ENCODE results near the gene CIB1.

Gene CIB1

DNA sequence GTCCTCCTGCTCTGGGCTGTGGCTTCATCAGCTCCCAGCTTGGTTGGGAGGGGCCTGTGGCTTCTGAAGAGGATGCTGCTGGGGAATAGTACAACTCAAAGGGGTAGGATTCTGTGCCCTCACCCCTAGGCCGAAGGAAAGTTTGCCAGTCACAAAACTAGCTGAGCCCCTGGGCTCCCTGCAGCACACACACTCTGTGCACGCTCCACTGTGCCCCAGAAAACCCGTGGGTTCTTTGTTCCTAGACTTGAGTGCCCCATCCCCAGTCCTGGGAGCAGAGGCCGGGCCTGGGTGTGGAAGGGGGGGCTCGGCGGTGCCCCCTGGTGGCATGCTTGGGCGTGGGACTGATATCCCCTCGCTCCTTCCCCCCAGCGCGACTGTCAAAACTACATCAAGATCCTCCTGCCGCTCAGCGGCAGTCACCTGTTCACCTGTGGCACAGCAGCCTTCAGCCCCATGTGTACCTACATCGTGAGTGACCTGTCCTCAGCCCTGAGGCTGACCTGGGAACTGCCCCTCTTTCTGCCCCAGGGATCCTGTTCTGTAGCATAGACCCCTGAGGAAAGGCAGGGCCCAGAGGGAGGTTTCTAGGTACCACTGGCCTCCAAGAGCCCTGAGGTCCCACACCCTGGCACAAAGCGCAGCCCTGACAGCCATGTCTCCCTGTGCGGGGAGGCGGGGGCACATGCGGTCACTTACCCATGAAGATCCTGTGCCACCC lies 14.2 kb downstream of the CIB1 start:
- in situ Hi-C loops (cut with HindIII; ENCODE audit: low sequenced_read_pairs) = loop anchor here (5.0 kb wide), 1 partner anchor 77 kb away; no protein-coding TSS in a partner anchor

DNA sequence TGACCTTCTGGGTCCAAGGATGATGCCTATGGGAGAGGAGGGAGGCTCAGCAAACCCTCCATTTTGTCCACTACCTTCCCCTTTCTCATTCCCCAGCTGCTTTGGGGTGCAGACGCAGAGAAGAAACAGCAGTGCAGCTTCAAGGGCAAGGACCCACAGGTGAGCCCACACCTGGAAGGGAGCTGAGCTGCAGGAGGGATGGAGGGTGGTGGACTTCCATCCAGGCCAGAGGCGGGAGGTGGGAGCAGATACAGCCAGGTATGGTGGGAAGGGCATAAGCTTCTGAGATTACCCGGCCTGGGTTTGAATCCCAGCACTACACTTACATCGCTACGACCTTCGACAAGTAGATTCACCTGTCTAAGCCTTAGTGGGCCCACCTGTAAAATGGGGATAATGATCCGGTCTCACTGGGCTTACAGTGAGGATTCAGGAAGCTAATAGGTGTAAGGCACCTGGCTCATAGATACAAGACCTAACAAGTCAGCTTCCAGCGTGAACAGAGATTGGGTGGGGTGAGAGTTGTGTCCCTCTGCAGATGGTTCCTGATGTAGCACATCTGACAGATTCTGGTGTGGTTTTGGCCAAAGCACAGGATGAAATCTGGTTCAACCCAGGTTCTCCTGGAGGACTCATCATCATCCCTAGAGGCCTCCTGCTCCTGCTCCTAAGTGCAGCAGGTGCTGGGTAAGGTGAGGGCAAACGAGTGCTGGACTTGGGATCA lies 15.9 kb downstream of the CIB1 start:
- in situ Hi-C loops (cut with HindIII; ENCODE audit: low sequenced_read_pairs) = loop anchor here (5.0 kb wide), 1 partner anchor 76 kb away; no protein-coding TSS in a partner anchor

DNA sequence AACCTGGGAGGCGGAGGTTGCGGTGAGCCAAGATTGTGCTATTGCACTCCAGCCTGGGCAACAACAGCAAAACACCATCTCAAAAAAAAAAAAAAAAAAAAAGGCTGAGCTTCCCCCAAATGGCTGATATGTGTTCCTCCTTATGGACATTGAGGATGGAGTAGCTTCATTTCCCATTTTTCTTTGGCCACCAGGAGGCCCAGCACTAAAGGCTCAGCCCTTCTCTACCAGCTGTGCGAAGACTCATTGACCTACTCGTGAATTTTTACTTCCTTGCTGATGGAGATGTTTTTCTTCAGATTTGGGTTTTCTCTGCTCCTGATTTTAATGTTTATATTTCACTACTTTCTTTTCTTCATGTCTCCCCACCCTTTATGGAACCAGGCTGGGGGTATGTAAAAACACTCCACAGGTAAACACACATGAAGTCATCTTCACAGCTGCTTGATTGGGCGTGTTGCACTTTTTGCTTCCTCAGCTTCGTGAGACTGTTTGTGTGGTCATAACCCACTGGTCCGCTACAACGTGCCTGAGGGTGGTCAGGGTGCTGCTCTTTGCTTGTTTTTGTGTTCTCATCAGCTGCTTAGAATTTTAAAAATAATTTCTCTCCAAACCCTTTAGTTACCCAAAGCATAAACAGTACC lies 19.1 kb downstream of the CIB1 start:
- in situ Hi-C loops (cut with HindIII; ENCODE audit: low sequenced_read_pairs) = loop anchor here (5.0 kb wide), 1 partner anchor 72 kb away; no protein-coding TSS in a partner anchor

DNA sequence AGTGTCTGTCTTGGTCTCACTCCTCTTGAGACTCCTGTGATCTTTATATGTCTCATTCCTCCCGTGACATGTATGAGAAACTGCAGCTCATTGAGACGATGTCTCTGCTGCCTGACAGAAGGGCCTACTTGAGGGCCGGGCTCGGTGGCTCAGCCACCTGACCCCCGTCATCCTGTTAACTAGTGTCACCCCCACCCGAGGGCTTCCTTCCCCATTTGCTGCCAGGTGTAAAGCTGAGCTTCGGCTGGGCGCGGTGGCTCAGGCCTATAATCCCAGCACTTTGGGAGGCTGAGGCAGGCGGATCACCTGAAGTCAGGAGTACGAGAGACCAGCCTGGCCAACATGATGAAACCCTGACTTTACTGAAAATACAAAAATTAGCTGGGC lies 19.9 kb downstream of the CIB1 start:
- in situ Hi-C loops (cut with HindIII; ENCODE audit: low sequenced_read_pairs) = no loop called here

DNA sequence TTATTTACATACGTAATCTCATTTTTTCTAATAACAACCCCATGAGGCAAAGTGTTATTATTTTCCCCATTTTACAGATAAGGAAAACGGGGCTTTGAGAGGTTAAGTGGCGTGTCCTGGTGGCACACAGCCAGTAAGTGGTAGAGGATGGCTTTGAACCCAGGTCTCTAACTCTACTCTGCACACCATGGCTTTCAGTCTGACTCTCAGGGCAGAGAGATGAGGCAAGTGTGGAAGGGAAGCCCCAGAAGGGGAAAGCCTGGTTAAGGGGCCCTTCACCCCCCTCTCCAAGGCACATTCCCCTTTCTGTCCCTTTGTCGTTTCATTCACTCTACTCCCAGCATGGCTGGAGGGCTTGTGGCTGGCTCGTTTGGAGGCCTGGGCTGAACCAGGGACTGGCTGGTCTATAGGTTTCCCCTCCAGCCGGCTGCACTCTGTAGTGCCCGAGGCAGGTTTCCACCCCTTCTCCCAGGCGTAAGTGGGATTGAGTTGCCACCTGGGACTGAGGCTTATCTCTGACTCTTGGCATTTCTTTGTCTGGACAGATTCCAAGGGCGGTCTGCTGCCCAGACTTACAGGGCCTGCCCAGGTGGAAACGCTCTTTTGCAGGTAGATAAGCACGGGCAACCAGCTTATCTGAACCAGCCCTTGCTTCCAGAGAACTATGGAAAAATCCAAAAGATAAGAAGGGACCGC lies 20.5 kb downstream of the CIB1 start:
- in situ Hi-C loops (cut with HindIII; ENCODE audit: low sequenced_read_pairs) = no loop called here

DNA sequence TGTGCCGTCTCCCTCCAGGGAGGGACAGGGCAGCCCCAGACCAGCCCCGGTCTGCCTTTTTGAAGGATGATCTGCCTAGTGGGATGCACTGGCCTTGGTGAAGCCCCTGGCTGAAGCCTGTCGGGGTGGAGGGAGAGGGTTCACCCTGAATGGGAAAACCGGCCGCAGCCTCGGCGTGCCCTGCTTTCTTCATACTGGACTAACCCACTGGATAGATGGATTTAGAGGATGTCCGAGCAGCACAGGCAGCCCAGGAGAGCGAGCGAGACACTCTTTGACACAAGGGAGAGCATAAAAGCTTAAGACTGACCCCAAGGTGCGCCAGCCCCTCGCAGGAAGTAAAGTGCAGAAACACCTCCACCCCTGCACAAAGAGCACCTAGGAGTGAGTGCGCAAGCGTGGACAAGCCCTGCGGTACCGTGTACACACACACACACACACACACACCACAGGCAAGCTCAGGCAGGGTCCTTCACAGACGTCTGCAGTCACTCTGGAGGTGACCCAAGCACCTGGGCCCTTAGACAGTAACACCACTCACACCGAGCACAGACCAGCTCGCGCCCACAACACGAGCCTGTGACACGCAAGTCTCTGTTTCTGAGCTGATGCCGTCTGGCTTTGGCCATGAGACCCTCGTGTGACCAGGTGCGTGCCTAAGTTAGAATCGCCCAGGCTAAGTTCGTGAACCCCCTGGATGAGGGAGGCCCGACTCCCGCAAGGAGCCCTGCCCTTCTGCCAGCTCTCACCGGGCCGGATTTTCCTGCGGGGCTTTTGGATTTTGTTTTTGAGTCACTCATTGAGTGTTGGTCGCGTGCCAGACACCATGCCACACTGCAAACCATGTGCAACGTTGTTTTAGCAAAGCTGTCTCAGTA lies 21.3 kb downstream of the CIB1 start:
- in situ Hi-C loops (cut with HindIII; ENCODE audit: low sequenced_read_pairs) = no loop called here

DNA sequence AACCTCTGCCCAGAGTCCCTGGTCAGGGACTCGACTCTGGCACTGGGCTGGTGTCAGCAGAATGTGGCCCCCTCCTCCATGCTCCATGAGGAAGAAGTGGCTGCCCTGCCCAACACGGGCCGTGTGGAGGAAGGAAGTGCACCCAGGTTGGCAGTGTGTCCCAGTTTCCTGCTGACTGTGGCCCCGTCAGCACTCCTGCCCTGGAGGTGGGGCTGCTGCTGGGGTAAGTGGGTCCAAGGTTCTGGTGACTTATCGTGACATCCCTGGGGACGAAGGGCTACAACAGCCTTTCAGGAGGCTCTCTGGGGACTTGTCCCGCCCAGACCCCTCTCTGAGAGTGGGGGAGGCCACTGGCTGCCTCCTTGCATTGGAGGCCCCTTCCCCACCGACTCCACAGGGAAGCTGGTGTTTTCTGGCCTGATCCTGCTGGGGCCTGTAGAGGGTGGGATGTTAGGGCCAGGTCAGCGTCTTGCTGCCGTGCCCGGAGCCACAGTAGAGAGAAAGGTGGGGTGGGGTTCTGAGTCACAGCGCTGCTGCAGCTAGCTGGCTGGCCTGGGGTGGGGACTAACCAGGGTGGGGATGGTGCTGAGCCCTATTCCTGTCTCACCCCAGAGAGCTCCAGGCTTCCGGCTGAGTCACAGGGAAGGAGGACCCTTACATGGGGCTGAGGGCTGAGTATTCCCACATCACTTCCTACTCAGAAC lies 22.1 kb downstream of the CIB1 start:
- in situ Hi-C loops (cut with HindIII; ENCODE audit: low sequenced_read_pairs) = no loop called here

DNA sequence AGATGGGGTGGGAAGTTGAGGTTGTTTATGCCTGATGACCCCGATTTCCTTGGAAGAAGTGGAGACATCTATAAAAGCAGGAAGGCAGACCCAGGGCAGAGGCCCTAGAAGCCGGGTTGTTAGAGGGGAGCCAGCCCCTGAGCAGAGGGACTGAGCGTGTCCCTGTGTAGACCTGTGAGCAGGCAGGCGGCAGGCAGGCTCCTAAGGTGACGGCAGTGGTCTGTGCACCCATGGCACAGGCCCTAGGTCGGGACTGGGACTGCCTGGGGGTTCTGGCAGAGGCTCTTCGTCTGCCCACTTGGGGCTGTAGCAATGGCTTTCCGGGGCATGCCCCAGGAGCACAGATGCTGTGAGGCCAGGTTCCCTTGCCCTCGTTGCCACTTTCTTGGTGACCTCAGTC lies 22.7 kb downstream of the CIB1 start:
- in situ Hi-C loops (cut with HindIII; ENCODE audit: low sequenced_read_pairs) = no loop called here

- in situ Hi-C loops (cut with HindIII; ENCODE audit: low sequenced_read_pairs) = no loop called here
These were observed 23.1 kb downstream of the CIB1 start for GRCh38 chr15:90210593-90210992.

- in situ Hi-C loops (cut with HindIII; ENCODE audit: low sequenced_read_pairs) = no loop called here
These were observed 24.1 kb downstream of the CIB1 start for GRCh38 chr15:90209591-90209990.

- in situ Hi-C loops (cut with HindIII; ENCODE audit: low sequenced_read_pairs) = no loop called here
These were observed 25.4 kb downstream of the CIB1 start for GRCh38 chr15:90208356-90208755.

GRCh38 chr15:90207252-90207651 lies 26.5 kb downstream of the CIB1 start:
- in situ Hi-C loops (cut with HindIII; ENCODE audit: low sequenced_read_pairs) = no loop called here

DNA sequence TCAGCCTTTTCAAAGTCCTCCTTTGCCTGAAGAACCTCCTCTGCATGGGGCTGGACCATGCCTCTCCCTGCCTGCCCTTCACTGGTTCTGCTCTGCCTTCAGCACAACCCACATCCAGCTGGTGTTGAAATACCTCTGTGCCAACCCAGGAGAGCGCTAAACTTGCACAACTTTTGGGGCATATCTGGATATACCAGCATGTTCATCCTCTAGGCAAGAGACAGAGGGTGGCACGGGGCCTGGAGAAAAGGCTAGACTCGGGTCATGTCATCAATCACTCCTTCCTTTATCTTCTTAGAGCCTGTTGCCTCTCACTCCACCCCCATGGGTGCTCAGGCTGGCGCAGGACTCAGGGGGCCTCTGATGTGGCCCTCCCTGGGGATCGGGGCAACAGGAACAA lies 27.9 kb downstream of the CIB1 start:
- in situ Hi-C loops (cut with HindIII; ENCODE audit: low sequenced_read_pairs) = no loop called here

- in situ Hi-C loops (cut with HindIII; ENCODE audit: low sequenced_read_pairs) = no loop called here
These were observed 28.5 kb downstream of the CIB1 start for GRCh38 chr15:90205050-90205848.

DNA sequence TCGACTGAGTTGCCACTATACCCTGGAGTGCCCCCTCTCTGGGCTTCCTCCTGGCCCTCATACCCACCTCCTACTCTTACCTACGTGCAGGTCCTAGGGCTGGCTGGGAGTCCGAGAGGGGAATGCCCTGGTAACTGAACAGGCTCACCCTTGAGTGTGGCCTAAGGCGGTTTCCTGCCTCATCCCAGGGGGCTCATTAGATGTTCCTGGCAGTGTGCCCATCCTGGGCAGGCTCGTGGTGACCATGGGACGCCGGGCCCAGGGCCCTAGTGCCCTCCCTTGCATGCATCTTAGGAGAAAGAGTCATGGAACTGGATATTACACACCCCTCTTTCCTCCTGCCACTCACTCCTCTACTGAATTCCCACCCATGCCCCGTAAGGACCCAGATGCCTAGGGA lies 29.8 kb downstream of the CIB1 start:
- in situ Hi-C loops (cut with HindIII; ENCODE audit: low sequenced_read_pairs) = no loop called here

GRCh38 chr15:90203473-90203872 lies 30.3 kb downstream of the CIB1 start:
- in situ Hi-C loops (cut with HindIII; ENCODE audit: low sequenced_read_pairs) = no loop called here

- in situ Hi-C loops (cut with HindIII; ENCODE audit: low sequenced_read_pairs) = no loop called here
These were observed 30.8 kb downstream of the CIB1 start for GRCh38 chr15:90202929-90203328.

DNA sequence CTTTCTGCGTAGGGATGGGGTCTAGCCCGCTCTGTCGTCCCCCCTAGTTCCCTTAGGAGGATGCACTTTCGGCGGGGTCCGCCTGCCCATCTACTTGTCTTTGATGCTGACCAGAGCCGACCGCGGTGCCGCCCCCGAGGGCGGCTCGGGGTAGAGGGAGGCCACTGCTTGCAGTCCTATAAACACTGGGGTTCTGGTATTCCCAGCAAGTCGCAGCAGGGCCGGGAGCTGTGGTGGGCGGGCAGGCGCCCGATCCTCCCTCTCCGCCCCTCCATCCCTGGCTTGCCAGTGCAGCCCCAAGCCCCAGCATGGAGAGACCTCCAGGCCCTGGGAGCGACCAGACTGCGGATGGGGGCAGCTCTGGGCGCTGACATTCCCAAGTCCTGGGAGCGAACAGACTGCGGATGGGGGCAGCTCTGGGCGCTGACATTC lies 31.8 kb downstream of the CIB1 start:
- in situ Hi-C loops (cut with HindIII; ENCODE audit: low sequenced_read_pairs) = no loop called here
